K562 (cell line): ENCODE data around the gene CGNL1.

Source experiments
- ADNP ChIP-seq: fragments of 200-800 bp; sonication (Bioruptor generic); IDR thresholded peaks from 2 replicates; pipeline ENCODE4 v1.6.1; 2016; ENCODE audit warnings: missing genetic modification characterization, missing compliant biosample characterization
- EZH2 ChIP-seq: IDR thresholded peaks from 2 replicates; pipeline ENCODE4 v1.6.1; 2012; ENCODE audit warnings: low read depth, mild to moderate bottlenecking, inconsistent platforms, low read length, borderline replicate concordance
- NFIC ChIP-seq: fragments of 450-650 bp; IDR thresholded peaks from 2 replicates; pipeline ENCODE4 v1.6.1; 2017; ENCODE audit warnings: mild to moderate bottlenecking, inconsistent platforms
- ZC3H8 ChIP-seq: fragments of 450-650 bp; IDR thresholded peaks from 2 replicates; pipeline ENCODE4 v1.6.1; 2017

DNA sequence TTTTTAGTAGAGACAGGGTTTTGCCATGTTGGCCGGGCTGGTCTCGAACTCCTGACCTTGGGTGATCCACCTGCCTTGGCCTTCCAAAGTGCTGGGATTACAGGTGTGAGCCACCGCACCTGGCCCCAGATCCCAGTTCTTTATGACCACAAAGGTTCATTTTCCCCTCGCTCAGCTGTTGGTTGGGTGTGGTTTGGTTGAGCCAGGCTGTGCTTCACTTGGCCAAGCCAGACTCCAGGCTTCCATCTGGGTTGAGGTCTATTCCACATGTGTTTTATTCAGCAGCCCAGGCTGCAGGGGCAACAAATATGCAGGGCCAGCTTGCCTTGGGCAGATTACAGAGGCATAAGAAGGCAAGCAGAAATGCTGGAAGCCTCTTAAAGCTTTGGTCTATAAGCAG lies 13.7 kb downstream of the CGNL1 start:
- TF ChIP-seq ADNP (tag), result no peak
- TF ChIP-seq ZC3H8, result no peak
- no peak for TF ChIP-seq EZH2
- TF ChIP-seq NFIC, result no peak
